HG03558 (cell line): ENCODE measurements around the gene ALOX15.

Experiments
- ATAC-seq: cut with Tn5 transposase; IDR thresholded peaks from one replicate; pipeline ENCODE4 v1.9.1; 2021; ENCODE audit warnings: moderate number of reproducible peaks; ENCODE audit not compliant: unreplicated experiment; ENCODE audit errors: extremely low read depth

ALOX15 gene

DNA sequence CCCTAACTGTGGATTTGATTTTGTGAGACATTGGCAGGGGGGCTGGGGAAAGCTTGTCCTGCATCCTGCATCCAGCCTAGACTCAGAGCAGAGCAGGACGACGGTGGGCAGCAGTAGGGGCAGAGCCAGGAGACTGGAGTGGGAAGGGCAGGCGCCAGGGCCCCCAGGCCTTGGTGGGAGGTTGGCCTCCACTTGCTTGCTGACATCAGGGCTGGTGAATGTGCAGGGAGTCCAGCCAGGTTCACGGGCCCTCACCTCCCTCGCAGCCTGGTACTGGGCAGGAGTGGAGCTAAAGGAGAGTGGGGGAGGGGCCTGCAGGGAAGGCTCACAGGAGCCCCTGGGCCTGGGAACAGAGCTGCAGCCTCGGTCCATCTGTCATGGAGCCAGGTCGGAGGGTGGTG lies 59.4 kb downstream of the ALOX15 start:
- no peak for ATAC-seq
